H1 (cell line): ENCODE results near the gene DCTN2. TPM values are rescaled to one million over a fixed set of nuclear protein-coding genes. Genes with fewer than 3 reads are reported as not detected.

Experiments
- KDM5A ChIP-seq: fragments of 200-600 bp; IDR thresholded peaks from 2 replicates; pipeline ENCODE4 v1.7.1; 2012; ENCODE audit warnings: mild to moderate bottlenecking, low read length, inconsistent platforms, mixed read lengths
- MAFK ChIP-seq: IDR thresholded peaks from 2 replicates; pipeline ENCODE4 v1.6.1; 2012; ENCODE audit warnings: low read depth, mild to moderate bottlenecking, improper control_type of control experiment, low read length
- TCF12 ChIP-seq: IDR thresholded peaks from 2 replicates; pipeline ENCODE4 v1.6.1; 2011; ENCODE audit warnings: low read depth, mild to moderate bottlenecking, low read length
- polyA plus RNA-seq, 7 experiments: library from polyadenylated mRNA; depleted of rRNA in 3 of 7; stranded (reverse) in 5 of 7; unstranded in 2 of 7; fragments of >200 nt in 5 of 7; fragments of 200-250 nt in 2 of 7; gene quantifications; 1 replicate in 5 of 7; 2 replicates in 1 of 7; 4 replicates in 1 of 7; pipeline versions ENCODE4 v1.2.1 to v1.2.3, GENCODE V29; 2011 to 2013; ENCODE audit warnings: missing spikeins in 2 of 7, mixed read lengths in 2 of 7
- total RNA-seq: library from RNA; stranded (reverse); fragmentation: NEBNext Ultra II Directional; extraction: Animal tissue kit (Norgen Biotek cat#: 25700); gene quantifications from 2 replicates; pipeline ENCODE4 v1.2.1, GENCODE V29; 2021
- TF ChIP-seq, protein P1 (sequence below): fragments of 300-600 bp; sonication (generic); IDR thresholded peaks from 2 replicates; pipeline ENCODE4 v1.7.1; 2012; ENCODE audit warnings: low read length, moderate library complexity, mild to moderate bottlenecking, inconsistent platforms; ENCODE audit not compliant: insufficient replicate concordance

Gene DCTN2
- total and polyA plus RNA-seq, 2 of the 8 experiments (the other 6 are each of a cell fraction or from before 2014, with no cell fraction given), result 90.3 to 91.9 TPM

DNA sequence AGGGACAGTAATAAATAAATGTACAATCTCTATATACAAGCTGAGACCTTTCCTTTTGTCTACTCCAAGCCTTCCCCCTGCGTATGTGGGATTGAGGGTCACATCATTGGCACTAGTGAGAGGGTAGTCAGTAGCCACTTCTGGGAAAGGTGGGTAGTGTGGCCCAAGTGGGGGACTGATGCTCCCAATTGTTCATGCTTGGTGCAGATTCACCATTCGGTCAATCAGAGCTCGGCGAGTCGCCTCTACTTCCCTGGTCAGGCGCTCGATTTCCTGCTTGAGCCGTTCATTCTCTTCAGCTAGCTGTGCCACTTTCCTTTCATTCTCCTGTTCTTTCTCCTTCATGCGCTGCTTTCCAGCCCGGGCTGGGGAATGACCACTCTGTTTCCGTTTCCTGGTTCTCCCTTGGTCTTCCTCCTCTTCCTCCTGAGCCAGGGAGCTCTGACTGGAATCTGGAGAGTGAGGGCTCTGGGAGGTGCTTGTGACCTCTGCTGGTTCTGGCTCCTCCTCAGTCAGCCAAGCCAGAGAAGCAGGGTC is 30.3 kb downstream of the DCTN2 start (continued):
- TF ChIP-seq, protein P1, sequence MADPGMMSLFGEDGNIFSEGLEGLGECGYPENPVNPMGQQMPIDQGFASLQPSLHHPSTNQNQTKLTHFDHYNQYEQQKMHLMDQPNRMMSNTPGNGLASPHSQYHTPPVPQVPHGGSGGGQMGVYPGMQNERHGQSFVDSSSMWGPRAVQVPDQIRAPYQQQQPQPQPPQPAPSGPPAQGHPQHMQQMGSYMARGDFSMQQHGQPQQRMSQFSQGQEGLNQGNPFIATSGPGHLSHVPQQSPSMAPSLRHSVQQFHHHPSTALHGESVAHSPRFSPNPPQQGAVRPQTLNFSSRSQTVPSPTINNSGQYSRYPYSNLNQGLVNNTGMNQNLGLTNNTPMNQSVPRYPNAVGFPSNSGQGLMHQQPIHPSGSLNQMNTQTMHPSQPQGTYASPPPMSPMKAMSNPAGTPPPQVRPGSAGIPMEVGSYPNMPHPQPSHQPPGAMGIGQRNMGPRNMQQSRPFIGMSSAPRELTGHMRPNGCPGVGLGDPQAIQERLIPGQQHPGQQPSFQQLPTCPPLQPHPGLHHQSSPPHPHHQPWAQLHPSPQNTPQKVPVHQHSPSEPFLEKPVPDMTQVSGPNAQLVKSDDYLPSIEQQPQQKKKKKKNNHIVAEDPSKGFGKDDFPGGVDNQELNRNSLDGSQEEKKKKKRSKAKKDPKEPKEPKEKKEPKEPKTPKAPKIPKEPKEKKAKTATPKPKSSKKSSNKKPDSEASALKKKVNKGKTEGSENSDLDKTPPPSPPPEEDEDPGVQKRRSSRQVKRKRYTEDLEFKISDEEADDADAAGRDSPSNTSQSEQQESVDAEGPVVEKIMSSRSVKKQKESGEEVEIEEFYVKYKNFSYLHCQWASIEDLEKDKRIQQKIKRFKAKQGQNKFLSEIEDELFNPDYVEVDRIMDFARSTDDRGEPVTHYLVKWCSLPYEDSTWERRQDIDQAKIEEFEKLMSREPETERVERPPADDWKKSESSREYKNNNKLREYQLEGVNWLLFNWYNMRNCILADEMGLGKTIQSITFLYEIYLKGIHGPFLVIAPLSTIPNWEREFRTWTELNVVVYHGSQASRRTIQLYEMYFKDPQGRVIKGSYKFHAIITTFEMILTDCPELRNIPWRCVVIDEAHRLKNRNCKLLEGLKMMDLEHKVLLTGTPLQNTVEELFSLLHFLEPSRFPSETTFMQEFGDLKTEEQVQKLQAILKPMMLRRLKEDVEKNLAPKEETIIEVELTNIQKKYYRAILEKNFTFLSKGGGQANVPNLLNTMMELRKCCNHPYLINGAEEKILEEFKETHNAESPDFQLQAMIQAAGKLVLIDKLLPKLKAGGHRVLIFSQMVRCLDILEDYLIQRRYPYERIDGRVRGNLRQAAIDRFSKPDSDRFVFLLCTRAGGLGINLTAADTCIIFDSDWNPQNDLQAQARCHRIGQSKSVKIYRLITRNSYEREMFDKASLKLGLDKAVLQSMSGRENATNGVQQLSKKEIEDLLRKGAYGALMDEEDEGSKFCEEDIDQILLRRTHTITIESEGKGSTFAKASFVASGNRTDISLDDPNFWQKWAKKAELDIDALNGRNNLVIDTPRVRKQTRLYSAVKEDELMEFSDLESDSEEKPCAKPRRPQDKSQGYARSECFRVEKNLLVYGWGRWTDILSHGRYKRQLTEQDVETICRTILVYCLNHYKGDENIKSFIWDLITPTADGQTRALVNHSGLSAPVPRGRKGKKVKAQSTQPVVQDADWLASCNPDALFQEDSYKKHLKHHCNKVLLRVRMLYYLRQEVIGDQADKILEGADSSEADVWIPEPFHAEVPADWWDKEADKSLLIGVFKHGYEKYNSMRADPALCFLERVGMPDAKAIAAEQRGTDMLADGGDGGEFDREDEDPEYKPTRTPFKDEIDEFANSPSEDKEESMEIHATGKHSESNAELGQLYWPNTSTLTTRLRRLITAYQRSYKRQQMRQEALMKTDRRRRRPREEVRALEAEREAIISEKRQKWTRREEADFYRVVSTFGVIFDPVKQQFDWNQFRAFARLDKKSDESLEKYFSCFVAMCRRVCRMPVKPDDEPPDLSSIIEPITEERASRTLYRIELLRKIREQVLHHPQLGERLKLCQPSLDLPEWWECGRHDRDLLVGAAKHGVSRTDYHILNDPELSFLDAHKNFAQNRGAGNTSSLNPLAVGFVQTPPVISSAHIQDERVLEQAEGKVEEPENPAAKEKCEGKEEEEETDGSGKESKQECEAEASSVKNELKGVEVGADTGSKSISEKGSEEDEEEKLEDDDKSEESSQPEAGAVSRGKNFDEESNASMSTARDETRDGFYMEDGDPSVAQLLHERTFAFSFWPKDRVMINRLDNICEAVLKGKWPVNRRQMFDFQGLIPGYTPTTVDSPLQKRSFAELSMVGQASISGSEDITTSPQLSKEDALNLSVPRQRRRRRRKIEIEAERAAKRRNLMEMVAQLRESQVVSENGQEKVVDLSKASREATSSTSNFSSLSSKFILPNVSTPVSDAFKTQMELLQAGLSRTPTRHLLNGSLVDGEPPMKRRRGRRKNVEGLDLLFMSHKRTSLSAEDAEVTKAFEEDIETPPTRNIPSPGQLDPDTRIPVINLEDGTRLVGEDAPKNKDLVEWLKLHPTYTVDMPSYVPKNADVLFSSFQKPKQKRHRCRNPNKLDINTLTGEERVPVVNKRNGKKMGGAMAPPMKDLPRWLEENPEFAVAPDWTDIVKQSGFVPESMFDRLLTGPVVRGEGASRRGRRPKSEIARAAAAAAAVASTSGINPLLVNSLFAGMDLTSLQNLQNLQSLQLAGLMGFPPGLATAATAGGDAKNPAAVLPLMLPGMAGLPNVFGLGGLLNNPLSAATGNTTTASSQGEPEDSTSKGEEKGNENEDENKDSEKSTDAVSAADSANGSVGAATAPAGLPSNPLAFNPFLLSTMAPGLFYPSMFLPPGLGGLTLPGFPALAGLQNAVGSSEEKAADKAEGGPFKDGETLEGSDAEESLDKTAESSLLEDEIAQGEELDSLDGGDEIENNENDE, result peak; percentile 1
- TF ChIP-seq MAFK (no peak), KDM5A (no peak), TCF12 (no peak)
